ENCODE results near the gene MAD1L1. TPM values are rescaled to one million over a fixed set of nuclear protein-coding genes. Genes with fewer than 3 reads are reported as not detected.

Gene MAD1L1
- total and polyA plus RNA-seq, 2 donors (not counting 3 experiments of a cell fraction or from before 2014, with no cell fraction given), result 34.1 to 42.3 TPM

- intact Hi-C loops (cut with micrococcal nuclease) (no loop called here), dilution Hi-C loops (cut with MboI; ENCODE audit: extremely low pct_ligation_motif_present, low sequenced_read_pairs) (no loop called here)
- Histone ChIP-seq H2AFZ (ENCODE audit: low read depth, low read length) (no peak overlapping the region), H3K27ac (ENCODE audit: insufficient read depth, low read depth, low read length) (no peak overlapping the region), H3K9ac (replicated peaks; ENCODE audit: extremely low read depth, insufficient read depth, low read length) (no peak overlapping the region), H3K4me3 (replicated peaks in 1 of 3; ENCODE audit: insufficient read depth in 1 of 3, low read depth in 1 of 3, low read length in 3 of 3) (no peak overlapping the region), H4K20me1 (replicated peaks; ENCODE audit: control insufficient read depth, extremely low read depth, insufficient read depth, low read length) (no peaks in the 10 kb centered on the region), H3K9me1 (replicated peaks; ENCODE audit: control insufficient read depth, extremely low read depth, insufficient read depth, low read length) (no peaks in the 10 kb centered on the region), H3K9me3 (replicated peaks; ENCODE audit: control insufficient read depth, insufficient read depth, low read length) (no peaks in the 10 kb centered on the region), H3K4me2 (ENCODE audit: insufficient read depth, low read length) (no peak overlapping the region), H3K4me1 (ENCODE audit: control insufficient read depth, extremely low read depth, insufficient read depth, low read length) (no peaks in the 10 kb centered on the region), H3K36me3 (ENCODE audit: control insufficient read depth in 2 of 2, extremely low read depth in 1 of 2, insufficient read depth in 2 of 2, low read length in 2 of 2) (no peaks in the 10 kb centered on the region), H3K27me3 (ENCODE audit: control insufficient read depth in 2 of 2, insufficient read depth in 2 of 2, low read length in 2 of 2) (no peaks in the 10 kb centered on the region), H3K79me2 (ENCODE audit: control insufficient read depth, insufficient read depth, low read length) (no peaks in the 10 kb centered on the region)
- POLR2A ChIA-PET, result no interaction called here
- FAIRE-seq (no peak), DNase-seq (ENCODE audit: low read depth, low spot score) (no peak)
- BruUV-seq (replicated peaks), result no TSS peak
- no peak for TF ChIP-seq GATA2 (IDR thresholded peaks at IDR 0.05; ENCODE audit: insufficient read depth, insufficient read length, low read depth, low read length)
- TF ChIP-seq POLR2A (IDR thresholded peaks at IDR 0.05; ENCODE audit: low read depth, low read length), result no peak
- no peak for TF ChIP-seq MAX (IDR thresholded peaks at IDR 0.05; ENCODE audit: insufficient read depth, insufficient read length)
- no peak for TF ChIP-seq JUN (IDR thresholded peaks at IDR 0.05; ENCODE audit: borderline replicate concordance, insufficient read depth, insufficient read length, low read depth)
- no peak for TF ChIP-seq CTCF (IDR thresholded peaks at IDR 0.05; ENCODE audit: extremely low read depth in 1 of 2, insufficient read depth in 1 of 2, low read depth in 1 of 2, low read length in 2 of 2)
- no peak for TF ChIP-seq POLR2AphosphoS5 (IDR thresholded peaks at IDR 0.05; ENCODE audit: insufficient read depth, low read depth, low read length)
- no peak for TF ChIP-seq MYC (IDR thresholded peaks at IDR 0.05; ENCODE audit: low read depth, low read length)
- TF ChIP-seq FOS (IDR thresholded peaks at IDR 0.05; ENCODE audit: borderline replicate concordance, insufficient read depth, low read length), result no peak
- no peak for TF ChIP-seq EZH2 (IDR thresholded peaks at IDR 0.05; ENCODE audit: borderline replicate concordance, low read depth, low read length, severe bottlenecking)
- CTCF ChIA-PET, result no interaction called here
Measured at GRCh38 chr7:2080477-2080876, 152.3 kb downstream of the MAD1L1 start.
